Measurements from ENCODE around the gene ALDH1L1. TPM values are rescaled to one million over a fixed set of nuclear protein-coding genes. Genes with fewer than 3 reads are reported as not detected.

Gene ALDH1L1
- total and polyA plus RNA-seq, 2 donors (not counting 1 experiment from before 2014, with no cell fraction given), result not detected

DNA sequence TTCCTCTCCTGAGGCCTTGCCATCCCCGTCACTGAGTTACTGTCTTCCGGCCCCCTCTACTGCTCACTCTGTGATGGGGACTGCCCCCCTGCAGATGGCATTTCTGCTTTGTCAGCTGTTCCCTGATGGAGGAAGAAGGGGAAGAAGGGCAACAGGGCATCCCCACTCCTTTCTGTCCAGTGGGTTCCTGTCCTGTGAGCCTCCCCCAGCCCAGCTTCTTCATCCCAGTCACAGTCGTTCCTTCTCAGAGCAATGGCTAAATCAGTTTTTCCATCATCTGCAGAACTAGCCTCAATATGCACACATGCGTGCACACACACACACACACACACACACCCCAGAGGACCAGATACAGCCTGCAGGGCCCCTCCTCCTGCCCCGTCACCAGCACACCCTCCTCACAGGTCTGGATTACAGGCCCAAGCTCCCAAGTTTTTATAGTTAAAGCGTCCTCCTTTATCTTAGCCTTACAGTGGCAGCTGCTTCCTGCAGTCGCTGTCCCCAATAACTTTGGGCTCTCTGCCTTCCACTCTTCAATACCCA, 21.4 kb downstream of the ALDH1L1 start:
- WGBS (ENCODE audit: insufficient coverage), result 73% methylated on average over 5 of the region's 7 CpGs
- ATAC-seq (ENCODE audit: low read depth) (no peak), DNase-seq (no peak)
- Histone ChIP-seq H3K9me3 (ENCODE audit: control extremely low read depth in 1 of 3, control insufficient read depth in 2 of 3, insufficient read depth in 1 of 3, low read length in 2 of 3) (peaks cover 0 to 4% (median 0%) of the 10 kb centered on the region in 3 donors), H3K4me1 (ENCODE audit: control insufficient read depth in 2 of 2, insufficient read depth in 2 of 2, low read length in 2 of 2) (no peaks in the 10 kb centered on the region), H3K79me2 (ENCODE audit: control insufficient read depth, insufficient read depth, low read length) (no peaks in the 10 kb centered on the region), H3K4me2 (replicated peaks; ENCODE audit: low read depth, low read length, poor library complexity, severe bottlenecking) (no peak overlapping the region), H3K9ac (ENCODE audit: low read length) (no peak overlapping the region), H3K27me3 (replicated peaks in 1 of 4; ENCODE audit: control extremely low read depth in 1 of 4, control insufficient read depth in 3 of 4, insufficient read depth in 4 of 4, low read length in 3 of 4) (peaks cover 0 to 2% (median 0%) of the 10 kb centered on the region in 4 experiments), H3K4me3 (ENCODE audit: control extremely low read depth in 1 of 5, extremely low read depth in 1 of 5, insufficient read depth in 1 of 5, low read depth in 2 of 5, low read length in 4 of 5) (no peak overlapping the region), H3K27ac (ENCODE audit: low read length in 2 of 2) (no peak overlapping the region), H2AFZ (ENCODE audit: insufficient read depth, low read depth, low read length, poor library complexity, severe bottlenecking) (no peak overlapping the region), H4K20me1 (ENCODE audit: control insufficient read depth, insufficient read depth, low read length, poor library complexity, severe bottlenecking) (no peaks in the 10 kb centered on the region), H3K36me3 (replicated peaks in 1 of 2; ENCODE audit: control extremely low read depth in 1 of 2, control insufficient read depth in 1 of 2, extremely low read depth in 1 of 2, insufficient read depth in 2 of 2, low read length in 1 of 2) (no peaks in the 10 kb centered on the region)
- no peak for TF ChIP-seq EZH2 (IDR thresholded peaks at IDR 0.05; ENCODE audit: borderline replicate concordance, insufficient read depth, low read depth, low read length, poor library complexity, severe bottlenecking)
- TF ChIP-seq, protein P1, sequence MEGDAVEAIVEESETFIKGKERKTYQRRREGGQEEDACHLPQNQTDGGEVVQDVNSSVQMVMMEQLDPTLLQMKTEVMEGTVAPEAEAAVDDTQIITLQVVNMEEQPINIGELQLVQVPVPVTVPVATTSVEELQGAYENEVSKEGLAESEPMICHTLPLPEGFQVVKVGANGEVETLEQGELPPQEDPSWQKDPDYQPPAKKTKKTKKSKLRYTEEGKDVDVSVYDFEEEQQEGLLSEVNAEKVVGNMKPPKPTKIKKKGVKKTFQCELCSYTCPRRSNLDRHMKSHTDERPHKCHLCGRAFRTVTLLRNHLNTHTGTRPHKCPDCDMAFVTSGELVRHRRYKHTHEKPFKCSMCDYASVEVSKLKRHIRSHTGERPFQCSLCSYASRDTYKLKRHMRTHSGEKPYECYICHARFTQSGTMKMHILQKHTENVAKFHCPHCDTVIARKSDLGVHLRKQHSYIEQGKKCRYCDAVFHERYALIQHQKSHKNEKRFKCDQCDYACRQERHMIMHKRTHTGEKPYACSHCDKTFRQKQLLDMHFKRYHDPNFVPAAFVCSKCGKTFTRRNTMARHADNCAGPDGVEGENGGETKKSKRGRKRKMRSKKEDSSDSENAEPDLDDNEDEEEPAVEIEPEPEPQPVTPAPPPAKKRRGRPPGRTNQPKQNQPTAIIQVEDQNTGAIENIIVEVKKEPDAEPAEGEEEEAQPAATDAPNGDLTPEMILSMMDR (IDR thresholded peaks at IDR 0.05), result no peak
- H3K27me3 Mint-ChIP-seq, result peaks cover 6% of the 10 kb centered on the region
- no peak overlapping the region for H3K27ac Mint-ChIP-seq
- no peaks in the 10 kb centered on the region for H3K9me3 Mint-ChIP-seq (ENCODE audit: insufficient read depth)
- intact Hi-C loops (cut with micrococcal nuclease), result no loop called here
- POLR2A ChIA-PET, result no interaction called here
- H3K4me3 Mint-ChIP-seq, result no peak overlapping the region
- no peaks in the 10 kb centered on the region for H3K4me1 Mint-ChIP-seq
- CTCF ChIA-PET, result no interaction called here

DNA sequence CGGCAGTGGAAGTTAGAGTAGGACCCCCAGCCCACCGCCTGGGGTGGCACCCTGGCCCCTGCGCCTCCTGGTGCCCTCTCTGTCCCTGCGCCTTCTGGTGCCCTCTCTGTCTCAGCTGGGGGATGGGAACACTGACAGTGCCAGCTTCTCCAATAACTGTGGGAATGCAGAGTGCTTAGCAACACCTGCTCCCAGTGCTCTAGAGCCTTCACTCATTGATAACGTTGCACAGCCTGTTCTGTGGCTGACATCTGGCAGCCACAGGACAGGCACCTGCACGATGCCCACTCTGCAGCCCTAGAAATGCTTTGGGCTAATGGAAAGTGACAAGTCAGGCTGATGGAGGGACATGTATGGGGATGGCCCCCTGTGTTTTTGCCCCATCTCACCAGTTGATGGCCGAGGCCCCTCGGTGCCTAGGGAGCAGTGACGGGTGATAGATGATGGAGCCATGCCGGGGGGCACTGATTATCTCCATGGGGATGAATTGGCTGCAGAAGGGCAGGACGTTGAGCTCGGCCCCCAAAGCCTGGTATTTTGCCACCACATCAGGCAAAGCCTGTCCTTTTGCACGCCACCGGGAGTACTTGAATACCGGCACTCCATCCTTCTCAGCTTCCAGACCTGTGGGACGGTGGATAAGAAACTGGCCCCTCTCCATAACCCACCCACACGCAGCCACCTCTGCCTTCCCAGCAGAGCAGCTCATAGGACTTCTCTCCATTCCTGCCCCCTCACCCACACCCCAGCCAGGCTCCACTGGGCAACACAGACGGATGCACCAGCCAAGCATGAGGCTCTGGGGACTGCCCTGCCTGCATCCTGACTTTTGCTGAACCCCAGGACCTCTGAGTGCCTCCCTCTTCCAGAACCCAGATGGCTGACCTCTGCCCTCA, 22.1 kb downstream of the ALDH1L1 start:
- Histone ChIP-seq H3K27ac (ENCODE audit: low read length in 2 of 2) (no peak overlapping the region), H3K4me1 (ENCODE audit: control insufficient read depth in 2 of 2, insufficient read depth in 2 of 2, low read length in 2 of 2) (no peaks in the 10 kb centered on the region), H3K27me3 (replicated peaks in 1 of 4; ENCODE audit: control extremely low read depth in 1 of 4, control insufficient read depth in 3 of 4, insufficient read depth in 4 of 4, low read length in 3 of 4) (peaks cover 0 to 2% (median 0%) of the 10 kb centered on the region in 4 experiments), H3K36me3 (replicated peaks in 1 of 2; ENCODE audit: control extremely low read depth in 1 of 2, control insufficient read depth in 1 of 2, extremely low read depth in 1 of 2, insufficient read depth in 2 of 2, low read length in 1 of 2) (no peaks in the 10 kb centered on the region), H3K9ac (ENCODE audit: low read length) (no peak overlapping the region), H3K79me2 (ENCODE audit: control insufficient read depth, insufficient read depth, low read length) (no peaks in the 10 kb centered on the region), H4K20me1 (ENCODE audit: control insufficient read depth, insufficient read depth, low read length, poor library complexity, severe bottlenecking) (no peaks in the 10 kb centered on the region), H2AFZ (ENCODE audit: insufficient read depth, low read depth, low read length, poor library complexity, severe bottlenecking) (no peak overlapping the region), H3K4me3 (ENCODE audit: control extremely low read depth in 1 of 5, extremely low read depth in 1 of 5, insufficient read depth in 1 of 5, low read depth in 2 of 5, low read length in 4 of 5) (no peak overlapping the region), H3K4me2 (replicated peaks; ENCODE audit: low read depth, low read length, poor library complexity, severe bottlenecking) (no peak overlapping the region), H3K9me3 (ENCODE audit: control extremely low read depth in 1 of 3, control insufficient read depth in 2 of 3, insufficient read depth in 1 of 3, low read length in 2 of 3) (peaks cover 0 to 4% (median 0%) of the 10 kb centered on the region in 3 donors)
- intact Hi-C loops (cut with micrococcal nuclease), result no loop called here
- WGBS (ENCODE audit: insufficient coverage), result 93% methylated on average over 17 of the region's 18 CpGs
- ChIA-PET POLR2A (no interaction called here), CTCF (no interaction called here)
- Mint-ChIP-seq H3K4me3 (no peak overlapping the region), H3K27ac (no peak overlapping the region), H3K9me3 (ENCODE audit: insufficient read depth) (no peaks in the 10 kb centered on the region), H3K4me1 (no peaks in the 10 kb centered on the region), H3K27me3 (peaks cover 3% of the 10 kb centered on the region)
- no peak for TF ChIP-seq EZH2 (IDR thresholded peaks at IDR 0.05; ENCODE audit: borderline replicate concordance, insufficient read depth, low read depth, low read length, poor library complexity, severe bottlenecking)
- TF ChIP-seq, protein P1 (IDR thresholded peaks at IDR 0.05), result no peak
- DNase-seq, result no peak
- no peak for ATAC-seq (ENCODE audit: low read depth)
